Neural cell (in vitro differentiated cells): ENCODE data around the gene ADARB2.

ENCODE experiments used
- EZH2 ChIP-seq: fragments of 200-600, 300-800 bp; shearing (Covaris generic), sonication (generic); IDR thresholded peaks from 2 replicates; pipeline ENCODE4 v1.6.1; 2014; ENCODE audit warnings: antibody characterized with exemption, low read length, borderline replicate concordance, mild to moderate bottlenecking; ENCODE audit not compliant: insufficient read depth, poor library complexity, severe bottlenecking
- TF ChIP-seq, protein P1 (sequence below): fragments of 450-650 bp; IDR thresholded peaks from 2 replicates; pipeline ENCODE4 v1.5.1; 2014; ENCODE audit warnings: antibody characterized with exemption, mild to moderate bottlenecking, moderate library complexity; ENCODE audit not compliant: poor library complexity, severe bottlenecking

GRCh38 chr10:1411956-1412355 lies 325.4 kb downstream of the ADARB2 start:
- TF ChIP-seq, protein P1, sequence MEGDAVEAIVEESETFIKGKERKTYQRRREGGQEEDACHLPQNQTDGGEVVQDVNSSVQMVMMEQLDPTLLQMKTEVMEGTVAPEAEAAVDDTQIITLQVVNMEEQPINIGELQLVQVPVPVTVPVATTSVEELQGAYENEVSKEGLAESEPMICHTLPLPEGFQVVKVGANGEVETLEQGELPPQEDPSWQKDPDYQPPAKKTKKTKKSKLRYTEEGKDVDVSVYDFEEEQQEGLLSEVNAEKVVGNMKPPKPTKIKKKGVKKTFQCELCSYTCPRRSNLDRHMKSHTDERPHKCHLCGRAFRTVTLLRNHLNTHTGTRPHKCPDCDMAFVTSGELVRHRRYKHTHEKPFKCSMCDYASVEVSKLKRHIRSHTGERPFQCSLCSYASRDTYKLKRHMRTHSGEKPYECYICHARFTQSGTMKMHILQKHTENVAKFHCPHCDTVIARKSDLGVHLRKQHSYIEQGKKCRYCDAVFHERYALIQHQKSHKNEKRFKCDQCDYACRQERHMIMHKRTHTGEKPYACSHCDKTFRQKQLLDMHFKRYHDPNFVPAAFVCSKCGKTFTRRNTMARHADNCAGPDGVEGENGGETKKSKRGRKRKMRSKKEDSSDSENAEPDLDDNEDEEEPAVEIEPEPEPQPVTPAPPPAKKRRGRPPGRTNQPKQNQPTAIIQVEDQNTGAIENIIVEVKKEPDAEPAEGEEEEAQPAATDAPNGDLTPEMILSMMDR = no peak
- TF ChIP-seq EZH2 = no peak
